GM18507 (cell line): Measurements from ENCODE around the gene DAG1.

Source experiments
- DNase-seq: peaks from one replicate; pipeline ENCODE4 v3.0.0; 2011; ENCODE audit warnings: low read depth; ENCODE audit not compliant: insufficient read length; ENCODE audit errors: extremely low spot score
- FAIRE-seq: peaks from 2 replicates; lab custom pipeline; 2011; peaks lifted over from hg19 to GRCh38; lab: Jason Lieb, UNC

The DAG1 gene

GRCh38 chr3:49511639-49512038 lies 41.6 kb downstream of the DAG1 start:
- no peak for DNase-seq
- no peak for FAIRE-seq

GRCh38 chr3:49512781-49513355 lies 42.8 kb downstream of the DAG1 start:
- DNase-seq (no peak), FAIRE-seq (no peak)

DNA sequence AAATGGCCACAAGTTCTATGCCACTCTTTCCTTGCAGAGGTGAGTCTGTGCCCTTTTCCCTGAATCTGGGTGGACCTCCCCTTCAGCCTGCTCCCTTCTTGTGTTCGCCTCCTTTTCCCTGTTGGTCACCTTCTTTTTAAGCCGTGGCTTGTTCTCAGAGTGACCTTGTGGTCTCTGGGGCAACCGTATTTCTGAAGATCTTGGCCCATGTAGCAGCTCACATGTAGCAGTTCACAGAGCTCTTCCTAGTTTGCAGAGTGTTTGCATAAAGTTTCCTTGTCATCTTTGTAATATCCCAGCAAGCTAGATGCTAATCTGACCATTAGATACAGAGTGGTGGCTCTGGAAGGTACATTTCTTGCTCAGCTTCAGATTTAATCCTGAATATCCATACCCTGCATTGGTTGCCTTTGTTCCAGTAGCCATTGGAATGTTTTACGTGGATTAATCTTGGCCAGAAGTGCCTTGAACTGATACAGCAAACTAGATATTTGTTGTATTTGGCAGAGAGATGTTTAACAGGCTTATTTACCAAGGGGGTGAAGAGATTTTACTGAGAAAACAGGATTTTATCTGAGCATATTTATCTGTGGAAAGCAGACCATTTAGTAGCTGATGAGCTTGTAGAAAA lies 43.5 kb downstream of the DAG1 start:
- FAIRE-seq = no peak

DNA sequence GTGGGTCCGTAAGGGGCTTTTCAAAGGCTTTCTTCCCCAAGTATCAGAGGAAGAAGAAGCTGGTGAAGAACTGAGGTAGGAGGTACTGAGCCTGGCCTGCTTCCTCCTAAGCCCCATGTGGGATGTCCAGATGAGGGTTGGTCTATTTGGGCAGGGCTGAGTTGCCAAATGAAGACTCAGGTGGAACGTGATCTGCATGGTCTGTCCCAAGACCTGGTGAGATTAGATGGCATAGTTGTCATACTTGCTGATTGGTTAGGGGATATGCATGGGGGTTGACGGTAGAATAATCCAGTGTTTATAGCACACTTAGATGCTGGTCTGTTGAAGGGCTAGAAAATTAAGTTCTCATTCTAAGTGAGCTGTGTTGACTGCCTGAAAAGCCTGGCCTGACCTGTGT lies 47.9 kb downstream of the DAG1 start:
- FAIRE-seq = no peak
- no peak for DNase-seq

More for the DNA sequence above, 43.5 kb downstream of the DAG1 start:
- no peak for DNase-seq

- no peak for FAIRE-seq
Observed at GRCh38 chr3:49518441-49518840, 48.4 kb downstream of the DAG1 start.

DNA sequence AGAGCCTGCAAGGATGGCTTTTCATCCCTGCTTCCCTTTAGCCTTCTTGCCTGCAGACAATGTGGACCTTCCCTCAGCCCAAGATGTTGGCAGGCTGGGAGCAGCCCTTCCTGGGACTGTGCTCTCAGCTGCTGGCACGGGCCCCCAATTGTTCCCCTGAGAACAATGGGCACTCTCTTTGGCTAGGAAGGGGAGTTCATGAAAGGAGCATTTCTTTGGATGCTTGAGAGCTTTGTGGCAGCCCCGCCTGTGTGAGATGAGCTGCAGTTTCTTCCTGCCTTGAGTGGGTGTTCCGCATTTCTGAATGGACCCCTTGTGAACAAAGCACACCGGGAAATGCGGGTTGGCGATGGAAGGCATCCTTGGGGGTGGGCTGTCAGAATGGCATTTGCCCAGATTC lies 49.2 kb downstream of the DAG1 start:
- DNase-seq = no peak
- FAIRE-seq = no peak

More at GRCh38 chr3:49518441-49518840, 48.4 kb downstream of the DAG1 start:
- no peak for DNase-seq

DNA sequence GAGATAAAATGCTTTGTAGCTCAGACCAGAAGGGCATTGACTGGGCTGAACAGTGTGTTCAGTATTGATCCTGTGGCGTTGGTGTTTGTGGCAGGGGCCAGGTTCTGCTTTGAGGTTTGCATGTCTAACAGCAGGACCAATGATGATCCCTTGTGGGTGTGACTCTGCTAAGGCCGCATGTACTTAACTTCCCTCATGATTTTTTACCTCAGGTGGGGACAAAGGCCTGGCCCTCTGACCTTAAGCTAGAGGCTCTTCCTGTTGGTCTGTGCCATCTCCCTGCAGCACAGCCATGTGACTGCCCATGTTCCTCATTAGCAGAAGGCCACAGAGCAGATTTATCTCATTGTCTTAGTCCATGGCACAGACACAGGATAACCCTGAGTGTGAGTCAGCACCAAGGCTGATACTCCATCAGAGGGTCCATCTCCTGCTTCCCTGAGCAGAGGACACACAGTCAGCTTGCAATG lies 49.9 kb downstream of the DAG1 start:
- no peak for DNase-seq
- FAIRE-seq = no peak

DNA sequence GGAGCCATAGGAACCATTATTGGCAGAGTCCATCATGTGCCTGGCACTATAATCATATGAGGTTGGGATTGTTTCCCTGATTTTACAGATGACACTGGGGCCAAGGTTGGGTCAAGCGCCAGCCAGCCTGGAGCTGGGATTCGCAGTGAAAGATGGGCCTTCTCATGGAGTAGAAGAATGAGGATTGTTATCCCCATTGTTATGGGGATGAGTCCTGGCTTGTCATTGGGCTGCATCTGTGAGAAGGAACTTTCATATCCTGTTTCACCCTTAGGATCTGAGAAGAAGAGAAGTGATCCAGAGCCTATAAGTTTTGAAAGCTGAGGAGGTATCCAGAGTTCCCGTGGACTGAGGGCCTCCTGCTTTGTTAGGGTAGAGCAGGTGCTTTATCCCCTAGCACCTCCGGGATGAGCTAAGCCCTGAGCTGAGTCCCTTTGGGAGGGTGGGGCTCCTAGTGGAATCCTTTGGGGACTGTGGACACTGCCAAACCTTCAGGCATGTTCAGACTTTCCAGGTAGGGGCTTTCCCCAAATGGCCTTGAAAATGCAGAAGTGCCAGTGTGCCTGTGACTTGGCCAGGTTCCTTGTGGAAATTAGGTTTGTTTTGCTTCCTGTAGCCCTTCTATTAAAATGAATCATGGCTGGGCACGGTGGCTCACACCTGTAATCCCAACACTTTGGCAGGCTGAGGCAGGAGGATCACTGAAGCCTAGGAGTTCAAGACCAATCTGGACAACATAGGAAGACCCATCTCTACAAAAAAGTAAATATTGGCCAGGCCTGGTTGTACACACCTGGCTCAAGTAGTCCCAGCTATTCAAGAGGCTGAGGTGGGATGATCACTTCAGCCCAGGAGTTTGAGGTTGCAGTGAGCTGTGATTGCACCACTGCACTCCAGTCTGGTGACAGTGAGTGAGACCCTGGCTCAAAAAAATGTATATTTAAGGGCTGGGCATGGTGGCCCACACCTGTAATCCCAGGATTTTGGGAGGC lies 54.0 kb downstream of the DAG1 start:
- DNase-seq (no peak), FAIRE-seq (no peak)

DNA sequence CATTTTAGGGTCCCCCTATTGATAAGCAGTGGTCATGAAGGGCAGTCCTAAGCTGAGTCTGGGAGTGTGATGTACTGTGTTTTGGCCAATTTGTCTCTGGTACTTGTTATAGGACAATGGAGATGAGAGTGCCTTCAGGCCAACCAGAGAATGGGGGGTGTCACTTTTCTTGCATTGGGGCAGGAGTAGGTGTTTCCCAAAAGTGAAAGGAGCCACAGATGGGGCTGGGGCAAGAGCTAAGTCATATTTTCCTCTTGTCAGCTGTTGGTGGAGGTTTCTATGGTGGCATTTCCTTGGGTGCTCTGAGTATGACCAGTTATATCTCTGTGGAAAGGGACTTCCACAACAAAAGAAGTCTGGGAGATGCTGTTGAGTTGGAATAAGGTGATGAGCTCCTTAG lies 59.5 kb downstream of the DAG1 start:
- FAIRE-seq (no peak), DNase-seq (no peak)

DNA sequence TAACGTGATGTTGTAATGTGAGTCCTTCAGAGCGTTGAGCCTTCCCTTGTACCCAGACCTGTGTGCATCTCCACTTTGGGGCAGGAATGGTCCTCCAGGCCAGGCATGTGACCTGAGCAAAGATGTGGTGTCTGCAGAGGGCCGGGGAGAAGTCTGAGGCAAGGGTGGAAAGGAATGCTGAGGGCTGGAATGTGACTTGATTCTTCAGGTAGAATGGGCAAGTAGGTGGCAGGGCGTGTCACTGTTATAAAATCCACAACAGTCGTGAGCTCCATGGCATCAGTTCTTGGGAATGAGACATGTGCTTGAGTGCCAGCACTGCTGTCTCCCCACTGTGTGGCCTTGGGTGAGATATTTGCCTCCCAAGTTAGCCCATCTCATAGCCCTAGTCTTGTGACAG lies 60.2 kb downstream of the DAG1 start:
- FAIRE-seq (no peak), DNase-seq (no peak)

DNA sequence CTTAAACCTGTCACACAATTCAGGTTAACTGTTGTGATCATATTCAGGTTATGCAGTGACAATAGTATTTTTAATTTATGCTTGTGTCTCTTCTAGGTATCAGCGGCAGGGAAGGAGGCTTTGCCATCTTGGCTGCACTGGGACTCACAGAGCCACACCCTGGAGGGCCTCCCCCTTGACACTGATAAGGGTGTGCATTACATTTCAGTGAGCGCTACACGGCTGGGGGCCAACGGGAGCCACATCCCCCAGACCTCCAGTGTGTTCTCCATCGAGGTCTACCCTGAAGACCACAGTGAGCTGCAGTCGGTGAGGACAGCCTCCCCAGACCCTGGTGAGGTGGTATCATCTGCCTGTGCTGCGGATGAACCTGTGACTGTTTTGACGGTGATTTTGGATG lies 60.6 kb downstream of the DAG1 start:
- DNase-seq = no peak
- FAIRE-seq = no peak

- FAIRE-seq = no peak
Observed at GRCh38 chr3:49531218-49531617, 61.2 kb downstream of the DAG1 start.

GRCh38 chr3:49531715-49532114 lies 61.6 kb downstream of the DAG1 start:
- no peak for FAIRE-seq
- no peak for DNase-seq

More at GRCh38 chr3:49531218-49531617, 61.2 kb downstream of the DAG1 start:
- DNase-seq = no peak

DNA sequence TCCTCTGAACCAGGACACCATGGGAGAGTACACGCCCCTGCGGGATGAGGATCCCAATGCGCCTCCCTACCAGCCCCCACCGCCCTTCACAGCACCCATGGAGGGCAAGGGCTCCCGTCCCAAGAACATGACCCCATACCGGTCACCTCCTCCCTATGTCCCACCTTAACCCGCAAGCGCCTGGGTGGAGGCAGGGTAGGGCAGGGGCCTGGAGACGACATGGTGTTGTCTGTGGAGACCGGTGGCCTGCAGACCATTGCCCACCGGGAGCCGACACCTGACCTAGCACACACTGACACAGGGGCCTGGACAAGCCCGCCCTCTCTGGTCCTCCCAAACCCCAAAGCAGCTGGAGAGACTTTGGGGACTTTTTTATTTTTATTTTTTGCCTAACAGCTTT lies 63.0 kb downstream of the DAG1 start:
- FAIRE-seq (no peak), DNase-seq (no peak)

- no peak for FAIRE-seq
- DNase-seq = no peak
Observed at GRCh38 chr3:49533786-49534519, 63.9 kb downstream of the DAG1 start.

- DNase-seq (no peak), FAIRE-seq (no peak)
Observed at GRCh38 chr3:49534581-49535441, 64.7 kb downstream of the DAG1 start.

- no peak for DNase-seq
- FAIRE-seq = no peak
Observed at GRCh38 chr3:49535971-49536874, 66.2 kb downstream of the DAG1 start.
